Neural cell (in vitro differentiated cells): Measurements from ENCODE around the gene ZNF587B. TPM values are rescaled to one million over a fixed set of nuclear protein-coding genes. Genes with fewer than 3 reads are reported as not detected.
A peak's percentile ranks its signal among the peaks of the same experiment; 100 is the strongest.
"Not testable (repeated sequence)": the region's sequence is repeated elsewhere in the genome, so short reads cannot be mapped to it uniquely, and the experiment has no call there.

Experiments used
- H2AFZ ChIP-seq: fragments of 200-600, 300-800 bp; sonication (generic), shearing (Covaris generic); 2 replicates; pipeline ENCODE4 v1.6.0; 2014; ENCODE audit warnings: low read depth, mild to moderate bottlenecking, antibody characterized with exemption, low read length, moderate library complexity
- H3F3A ChIP-seq: fragments of 200-600 bp; shearing (Covaris generic); 2 replicates; pipeline ENCODE4 v1.6.1; 2016; ENCODE audit warnings: mild to moderate bottlenecking, moderate library complexity, mixed read lengths, antibody characterized with exemption, low read length; ENCODE audit not compliant: insufficient read depth, poor library complexity, severe bottlenecking
- H3K27ac ChIP-seq: fragments of 200-600, 300-800 bp; sonication (generic), shearing (Covaris generic); 2 replicates; pipeline ENCODE4 v1.5.1; 2014; ENCODE audit warnings: mild to moderate bottlenecking, low read length, moderate library complexity
- H3K27me3 ChIP-seq: fragments of 300-800, 200-600 bp; sonication (generic), shearing (Covaris generic); 2 replicates; pipeline ENCODE4 v1.6.0; 2014; ENCODE audit warnings: mild to moderate bottlenecking, low read depth, low read length, moderate library complexity; ENCODE audit not compliant: insufficient read depth
- H3K36me3 ChIP-seq: fragments of 300-800, 200-600 bp; sonication (generic), shearing (Covaris generic); 2 replicates; pipeline ENCODE4 v1.5.1; 2014; ENCODE audit warnings: mild to moderate bottlenecking, antibody characterized with exemption, low read length, moderate library complexity; ENCODE audit not compliant: insufficient read depth
- H3K4me2 ChIP-seq: fragments of 300-800, 200-600 bp; sonication (generic), shearing (Covaris generic); 2 replicates; pipeline ENCODE4 v1.6.0; 2014; ENCODE audit warnings: mild to moderate bottlenecking, low read length
- H3K4me3 ChIP-seq: fragments of 300-800, 200-600 bp; sonication (generic), shearing (Covaris generic); 2 replicates; pipeline ENCODE4 v1.5.1; 2014; ENCODE audit warnings: mild to moderate bottlenecking, low read length, moderate library complexity
- H3K79me2 ChIP-seq: fragments of 200-600 bp; shearing (Covaris generic); replicated peaks from 2 replicates; pipeline ENCODE4 v1.6.0; 2014; ENCODE audit warnings: mild to moderate bottlenecking, low read length, moderate library complexity; ENCODE audit not compliant: insufficient read depth
- H3K9ac ChIP-seq: fragments of 300-800, 200-600 bp; sonication (generic), shearing (Covaris generic); 2 replicates; pipeline ENCODE4 v1.6.1; 2016; ENCODE audit warnings: mild to moderate bottlenecking, low read length, mixed read lengths
- H3K9me2 ChIP-seq: fragments of 200-600 bp; shearing (Covaris generic); 2 replicates; pipeline ENCODE4 v1.6.1; 2016; ENCODE audit warnings: mild to moderate bottlenecking, low read length, mixed read lengths; ENCODE audit not compliant: insufficient read depth
- H3K9me3 ChIP-seq: fragments of 200-600, 300-800 bp; sonication (generic), shearing (Covaris generic); 2 replicates; pipeline ENCODE4 v1.6.1; 2016; ENCODE audit warnings: mild to moderate bottlenecking, mixed run types, low read length, moderate library complexity, mixed read lengths
- H4K20me1 ChIP-seq: fragments of 200-600 bp; shearing (Covaris generic); 2 replicates; pipeline ENCODE4 v1.6.1; 2016; ENCODE audit warnings: mild to moderate bottlenecking, mixed run types; ENCODE audit not compliant: insufficient read depth
- EP300 ChIP-seq: fragments of 450-650 bp; conservative IDR thresholded peaks from 2 replicates; pipeline ENCODE4 v1.6.1; 2014; ENCODE audit warnings: antibody characterized with exemption, mild to moderate bottlenecking, moderate library complexity; ENCODE audit not compliant: poor library complexity, severe bottlenecking
- SMC3 ChIP-seq: fragments of 450-650 bp; conservative IDR thresholded peaks from 2 replicates; pipeline ENCODE4 v1.6.1; 2014; ENCODE audit warnings: antibody characterized with exemption, mild to moderate bottlenecking, moderate library complexity; ENCODE audit not compliant: poor library complexity
- polyA plus RNA-seq: library from polyadenylated mRNA; depleted of rRNA; stranded (reverse); fragments of >200 nt; gene quantifications from 2 replicates; pipeline ENCODE4 v1.2.3, GENCODE V29; 2014

Gene ZNF587B
- polyA plus RNA-seq, 1 donor from 2014 or later = 5.7 TPM

DNA sequence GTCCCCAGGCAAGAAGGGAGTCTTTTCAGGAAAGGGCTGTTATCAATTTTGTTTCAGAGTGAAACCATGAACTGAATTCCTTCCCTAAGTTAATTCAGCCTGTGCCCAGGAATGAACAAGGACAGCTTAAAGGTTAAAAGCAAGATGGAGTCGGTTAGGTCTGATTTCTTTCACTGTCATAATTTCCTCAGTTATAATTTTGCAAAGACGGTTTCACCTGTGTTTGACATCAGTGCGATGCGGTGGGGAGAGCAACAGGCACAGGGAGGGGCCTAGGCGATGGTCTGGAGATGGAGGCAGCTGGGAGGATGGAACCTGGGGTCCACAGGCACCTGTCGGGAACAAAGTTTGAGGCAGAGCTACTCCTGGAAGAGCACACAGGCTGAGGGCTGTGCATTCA is 9.5 kb upstream of the ZNF587B start:
- Histone ChIP-seq H4K20me1 (no peaks in the 10 kb centered on the region), H3K36me3 (no peaks in the 10 kb centered on the region), H3K27ac (no peak overlapping the region), H3K9me2 (no peaks in the 10 kb centered on the region), H3K9me3 (no peaks in the 10 kb centered on the region), H3K9ac (peak overlapping the region; percentile 72), H3K27me3 (no peaks in the 10 kb centered on the region), H3K4me3 (peak overlapping the region; percentile 86), H3K79me2 (no peaks in the 10 kb centered on the region), H3F3A (no peaks in the 10 kb centered on the region), H3K4me2 (peak overlapping the region; percentile 52), H2AFZ (no peak overlapping the region)
- TF ChIP-seq SMC3 (no peak), EP300 (no peak)

DNA sequence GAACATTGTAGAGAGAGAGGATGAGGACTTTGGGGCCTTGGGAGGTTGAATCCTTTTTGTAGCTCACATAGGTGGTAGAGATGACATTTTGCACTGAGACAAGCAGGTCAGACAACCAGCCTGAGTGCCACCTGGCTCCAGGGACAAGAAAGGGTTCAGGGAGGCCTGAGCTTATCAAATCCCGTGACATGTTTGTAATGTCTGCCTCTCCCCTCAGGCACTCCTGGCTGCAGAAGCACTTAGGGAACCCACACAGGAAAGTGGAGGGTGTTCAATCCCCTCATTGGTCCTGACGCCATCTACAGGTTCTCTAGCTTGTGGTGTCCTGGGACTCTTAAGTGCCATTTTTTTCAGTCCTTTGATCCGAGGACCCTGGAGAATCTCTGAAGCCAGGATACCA is 9.0 kb upstream of the ZNF587B start:
- H2AFZ ChIP-seq, H3K4me2 ChIP-seq, H3K27me3 ChIP-seq, H4K20me1 ChIP-seq, H3K9me3 ChIP-seq, H3K79me2 ChIP-seq, H3K27ac ChIP-seq, H3F3A ChIP-seq, H3K36me3 ChIP-seq, H3K9me2 ChIP-seq, H3K9ac ChIP-seq: not testable (repeated sequence)
- H3K4me3 ChIP-seq = peak overlapping the region; percentile 86

DNA sequence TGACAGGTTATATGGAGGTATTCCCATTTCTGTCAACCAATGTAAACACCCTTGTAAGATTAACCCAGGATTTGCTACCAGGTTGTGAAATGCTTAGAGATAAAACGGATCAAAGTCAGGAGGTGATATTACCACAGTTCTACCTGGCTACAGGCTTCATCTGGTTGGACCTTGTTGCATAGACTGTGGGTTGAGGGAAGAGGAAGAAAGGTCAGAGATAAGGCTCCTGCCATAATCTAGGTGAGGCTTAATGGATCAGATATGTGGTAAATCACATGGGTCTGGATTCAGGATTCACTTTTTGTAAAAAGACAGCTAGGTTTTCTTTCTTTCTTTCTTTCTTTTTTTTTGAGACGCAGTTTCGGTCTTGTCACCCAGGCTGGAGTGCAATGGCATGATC is 8.6 kb upstream of the ZNF587B start:
- not testable (repeated sequence) for H3K27ac ChIP-seq, H3K36me3 ChIP-seq, H3F3A ChIP-seq, H2AFZ ChIP-seq, H3K9ac ChIP-seq, H3K9me2 ChIP-seq, H3K4me3 ChIP-seq, H3K9me3 ChIP-seq, H3K79me2 ChIP-seq, H3K4me2 ChIP-seq, H3K27me3 ChIP-seq, H4K20me1 ChIP-seq

DNA sequence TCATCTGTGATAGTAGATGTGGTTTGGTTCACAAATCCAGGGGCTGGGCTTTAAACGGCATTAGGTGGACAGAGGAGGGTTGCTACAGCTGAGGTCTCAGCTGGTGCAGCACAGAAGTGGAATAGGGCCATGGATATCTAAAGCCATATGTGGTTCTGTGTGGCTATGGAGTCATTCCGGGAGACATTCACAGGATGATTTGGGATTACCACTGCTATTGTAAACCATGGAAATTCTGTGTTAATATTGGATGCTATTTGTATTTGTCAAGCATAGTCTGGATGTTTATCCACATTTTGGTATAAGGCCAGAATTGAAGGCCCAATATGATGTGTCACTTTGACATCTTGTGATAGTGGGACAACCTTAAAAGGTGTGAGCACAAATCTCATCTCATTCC is 6.9 kb upstream of the ZNF587B start:
- not testable (repeated sequence) for H4K20me1 ChIP-seq, H3K27ac ChIP-seq, H3K79me2 ChIP-seq, H3K27me3 ChIP-seq, H3K4me3 ChIP-seq, H3F3A ChIP-seq, H3K36me3 ChIP-seq, H3K4me2 ChIP-seq, H2AFZ ChIP-seq, H3K9me2 ChIP-seq, H3K9ac ChIP-seq, H3K9me3 ChIP-seq

DNA sequence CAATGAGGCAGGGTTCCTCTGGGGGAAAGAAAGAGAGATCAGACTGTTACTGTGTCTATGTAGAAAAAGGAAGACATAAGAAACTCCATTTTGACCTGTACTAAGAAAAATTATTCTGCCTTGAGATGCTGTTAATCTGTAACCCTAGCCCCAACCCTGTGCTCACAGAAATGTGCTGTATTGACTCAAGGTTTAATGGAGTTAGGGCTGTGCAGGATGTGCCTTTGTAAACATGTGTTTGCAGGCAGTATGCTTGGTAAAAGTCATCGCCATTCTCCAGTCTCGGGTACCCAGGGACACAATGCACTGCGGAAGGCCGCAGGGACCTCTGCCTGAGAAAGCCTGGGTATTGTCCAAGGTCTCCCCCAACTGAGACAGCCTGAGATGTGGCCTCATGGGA is 6.5 kb upstream of the ZNF587B start:
- H3K4me2 ChIP-seq, H3F3A ChIP-seq, H4K20me1 ChIP-seq, H2AFZ ChIP-seq, H3K79me2 ChIP-seq, H3K36me3 ChIP-seq, H3K4me3 ChIP-seq, H3K27ac ChIP-seq, H3K9me2 ChIP-seq, H3K27me3 ChIP-seq, H3K9ac ChIP-seq, H3K9me3 ChIP-seq: not testable (repeated sequence)
